Neural progenitor cell (in vitro differentiated cells): Measurements from ENCODE around the gene OR7G1. TPM values are rescaled to one million over a fixed set of nuclear protein-coding genes. Genes with fewer than 3 reads are reported as not detected.

Experiments used
- DNase-seq: peaks from one replicate; pipeline ENCODE4 v3.0.0-alpha.2; 2016; ENCODE audit warnings: low spot score
- H2AFZ ChIP-seq: fragments of 200-600 bp; sonication (generic); replicated peaks from 2 replicates; pipeline ENCODE4 v1.6.1; 2016; ENCODE audit warnings: antibody characterized with exemption
- H3F3A ChIP-seq: fragments of 200-600 bp; sonication (generic); 2 replicates; pipeline ENCODE4 v1.6.1; 2016; ENCODE audit warnings: antibody characterized with exemption, low read depth
- H3K27ac ChIP-seq: fragments of 200-600 bp; sonication (generic); 2 replicates; pipeline ENCODE4 v1.5.1; 2016; ENCODE audit warnings: mild to moderate bottlenecking
- H3K27me3 ChIP-seq: fragments of 200-600 bp; sonication (generic); 2 replicates; pipeline ENCODE4 v1.6.1; 2016; ENCODE audit warnings: mild to moderate bottlenecking, moderate library complexity
- H3K36me3 ChIP-seq: fragments of 200-600 bp; sonication (generic); 2 replicates; pipeline ENCODE4 v1.5.1; 2016
- H3K4me1 ChIP-seq: fragments of 200-600 bp; sonication (generic); 2 replicates; pipeline ENCODE4 v1.6.1; 2016; ENCODE audit warnings: mixed run types
- H3K4me2 ChIP-seq: fragments of 200-600 bp; sonication (generic); 2 replicates; pipeline ENCODE4 v1.6.1; 2016
- H3K4me3 ChIP-seq: fragments of 200-600 bp; sonication (generic); 2 replicates; pipeline ENCODE4 v1.5.1; 2016
- H3K79me2 ChIP-seq: fragments of 200-600 bp; sonication (generic); 2 replicates; pipeline ENCODE4 v1.6.1; 2016; ENCODE audit warnings: low read depth
- H3K9ac ChIP-seq: fragments of 200-600 bp; sonication (generic); 2 replicates; pipeline ENCODE4 v1.6.1; 2016
- H3K9me3 ChIP-seq: fragments of 200-600 bp; sonication (generic); 2 replicates; pipeline ENCODE4 v1.5.1; 2016; ENCODE audit warnings: low read depth
- H4K20me1 ChIP-seq: fragments of 200-600 bp; sonication (generic); 2 replicates; pipeline ENCODE4 v1.6.1; 2016; ENCODE audit warnings: low read depth
- H3K27ac Mint-ChIP-seq: 3 replicates; pipeline ENCODE4 v1.8.0; 2021; ENCODE audit warnings: mixed read lengths
- H3K27me3 Mint-ChIP-seq: 2 replicates; pipeline ENCODE4 v1.8.0; 2022; ENCODE audit warnings: low read depth, mild to moderate bottlenecking, inconsistent platforms, moderate library complexity, mixed read lengths; ENCODE audit not compliant: insufficient read depth
- H3K36me3 Mint-ChIP-seq: 3 replicates; pipeline ENCODE4 v1.8.0; 2021; ENCODE audit warnings: mixed read lengths
- H3K4me1 Mint-ChIP-seq: 3 replicates; pipeline ENCODE4 v1.8.0; 2021; ENCODE audit warnings: mixed read lengths
- H3K4me3 Mint-ChIP-seq: 3 replicates; pipeline ENCODE4 v1.8.0; 2021; ENCODE audit warnings: mild to moderate bottlenecking, moderate library complexity, mixed read lengths
- H3K9me3 Mint-ChIP-seq: 3 replicates; pipeline ENCODE4 v1.8.0; 2020; ENCODE audit warnings: mixed read lengths
- EZH2 ChIP-seq: fragments of 200-600 bp; sonication (generic); IDR thresholded peaks from 2 replicates; pipeline ENCODE4 v1.6.1; 2017; ENCODE audit warnings: antibody characterized with exemption, mild to moderate bottlenecking, moderate library complexity
- EZH2phosphoT487 ChIP-seq: fragments of 200-600 bp; sonication (generic); IDR thresholded peaks from 2 replicates; pipeline ENCODE4 v1.6.1; 2017; ENCODE audit warnings: antibody characterized with exemption
- total RNA-seq: library from RNA; depleted of rRNA; stranded (reverse); fragments of >200 nt; gene quantifications from 2 replicates; pipeline ENCODE4 v1.2.3, GENCODE V29; 2015; ENCODE audit warnings: low replicate concordance
- TF ChIP-seq, protein P1 (sequence below): fragments of 200-600 bp; sonication (generic); IDR thresholded peaks from 2 replicates; pipeline ENCODE4 v1.5.1; 2017; ENCODE audit warnings: antibody characterized with exemption, mild to moderate bottlenecking

The OR7G1 gene
- total RNA-seq, 1 donor from 2014 or later: not detected

DNA sequence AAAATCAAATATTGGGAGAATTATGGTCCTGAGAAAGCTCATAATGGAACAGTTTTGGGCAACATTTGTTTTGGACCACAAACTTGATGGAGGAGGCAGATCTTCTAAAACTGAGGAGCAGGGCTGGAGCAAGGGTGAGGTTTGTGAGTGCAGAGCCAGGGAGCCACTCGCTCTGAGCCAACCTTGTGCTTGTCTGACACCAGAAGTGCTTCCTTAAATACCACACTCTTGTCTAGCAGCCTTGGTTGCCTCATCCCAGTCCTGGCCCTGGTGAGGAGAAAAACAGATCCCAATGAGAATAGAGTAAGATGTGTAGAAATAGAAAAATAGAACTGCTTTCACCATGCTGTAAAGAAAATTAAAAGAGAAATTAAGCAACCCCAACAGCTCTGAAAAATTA is 31.3 kb upstream of the OR7G1 start:
- Mint-ChIP-seq H3K4me1 (no peaks in the 10 kb centered on the region), H3K27me3 (no peaks in the 10 kb centered on the region), H3K4me3 (no peak overlapping the region), H3K36me3 (peaks cover 81% of the 10 kb centered on the region), H3K27ac (no peak overlapping the region), H3K9me3 (peaks cover 89% of the 10 kb centered on the region)
- Histone ChIP-seq H3K79me2 (peaks cover 100% of the 10 kb centered on the region), H2AFZ (no peak overlapping the region), H4K20me1 (no peaks in the 10 kb centered on the region), H3F3A (no peaks in the 10 kb centered on the region), H3K9me3 (peaks cover 40% of the 10 kb centered on the region), H3K4me3 (no peak overlapping the region), H3K27me3 (no peaks in the 10 kb centered on the region), H3K4me2 (no peak overlapping the region), H3K27ac (no peak overlapping the region), H3K36me3 (peaks cover 21% of the 10 kb centered on the region), H3K4me1 (no peaks in the 10 kb centered on the region), H3K9ac (no peak overlapping the region)
- TF ChIP-seq, protein P1, sequence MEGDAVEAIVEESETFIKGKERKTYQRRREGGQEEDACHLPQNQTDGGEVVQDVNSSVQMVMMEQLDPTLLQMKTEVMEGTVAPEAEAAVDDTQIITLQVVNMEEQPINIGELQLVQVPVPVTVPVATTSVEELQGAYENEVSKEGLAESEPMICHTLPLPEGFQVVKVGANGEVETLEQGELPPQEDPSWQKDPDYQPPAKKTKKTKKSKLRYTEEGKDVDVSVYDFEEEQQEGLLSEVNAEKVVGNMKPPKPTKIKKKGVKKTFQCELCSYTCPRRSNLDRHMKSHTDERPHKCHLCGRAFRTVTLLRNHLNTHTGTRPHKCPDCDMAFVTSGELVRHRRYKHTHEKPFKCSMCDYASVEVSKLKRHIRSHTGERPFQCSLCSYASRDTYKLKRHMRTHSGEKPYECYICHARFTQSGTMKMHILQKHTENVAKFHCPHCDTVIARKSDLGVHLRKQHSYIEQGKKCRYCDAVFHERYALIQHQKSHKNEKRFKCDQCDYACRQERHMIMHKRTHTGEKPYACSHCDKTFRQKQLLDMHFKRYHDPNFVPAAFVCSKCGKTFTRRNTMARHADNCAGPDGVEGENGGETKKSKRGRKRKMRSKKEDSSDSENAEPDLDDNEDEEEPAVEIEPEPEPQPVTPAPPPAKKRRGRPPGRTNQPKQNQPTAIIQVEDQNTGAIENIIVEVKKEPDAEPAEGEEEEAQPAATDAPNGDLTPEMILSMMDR: no peak
- TF ChIP-seq EZH2 (no peak), EZH2phosphoT487 (no peak)
- DNase-seq: no peak

DNA sequence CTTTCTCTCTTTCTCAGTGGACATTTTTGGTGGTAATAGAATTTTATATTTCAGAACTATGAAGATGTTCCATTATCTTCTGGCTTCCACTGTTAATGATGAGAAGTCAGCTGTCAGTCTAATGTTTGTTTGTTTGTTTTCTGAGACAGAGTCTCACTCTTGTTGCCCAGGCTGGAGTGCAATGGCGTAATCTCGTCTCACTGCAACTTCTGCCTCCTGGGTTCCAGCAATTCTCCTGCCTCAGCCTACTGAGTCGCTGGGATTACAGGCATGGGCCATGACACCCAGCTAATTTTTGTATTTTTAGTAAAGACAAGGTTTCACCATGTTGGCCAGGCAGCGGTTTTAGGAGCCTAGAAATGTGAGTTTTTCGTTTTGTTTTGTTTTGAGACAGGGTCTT is 29.4 kb upstream of the OR7G1 start:
- no peak overlapping the region for H2AFZ ChIP-seq
- no peak for DNase-seq
- H3K9ac ChIP-seq: no peak overlapping the region
- H3K9me3 ChIP-seq: peaks cover 30% of the 10 kb centered on the region
- Mint-ChIP-seq H3K27ac (no peak overlapping the region), H3K9me3 (peaks cover 85% of the 10 kb centered on the region), H3K36me3 (peaks cover 71% of the 10 kb centered on the region), H3K4me3 (no peak overlapping the region), H3K4me1 (no peaks in the 10 kb centered on the region), H3K27me3 (peaks cover 4% of the 10 kb centered on the region)
- H3K4me3 ChIP-seq: no peak overlapping the region
- no peaks in the 10 kb centered on the region for H3K4me1 ChIP-seq
- H3K27me3 ChIP-seq: no peaks in the 10 kb centered on the region
- H4K20me1 ChIP-seq: no peaks in the 10 kb centered on the region
- no peaks in the 10 kb centered on the region for H3F3A ChIP-seq
- peaks cover 25% of the 10 kb centered on the region for H3K36me3 ChIP-seq
- no peak overlapping the region for H3K4me2 ChIP-seq
- no peak for TF ChIP-seq EZH2
- TF ChIP-seq, protein P1: no peak
- TF ChIP-seq EZH2phosphoT487: no peak
- no peak overlapping the region for H3K27ac ChIP-seq
- H3K79me2 ChIP-seq: peaks cover 97% of the 10 kb centered on the region

DNA sequence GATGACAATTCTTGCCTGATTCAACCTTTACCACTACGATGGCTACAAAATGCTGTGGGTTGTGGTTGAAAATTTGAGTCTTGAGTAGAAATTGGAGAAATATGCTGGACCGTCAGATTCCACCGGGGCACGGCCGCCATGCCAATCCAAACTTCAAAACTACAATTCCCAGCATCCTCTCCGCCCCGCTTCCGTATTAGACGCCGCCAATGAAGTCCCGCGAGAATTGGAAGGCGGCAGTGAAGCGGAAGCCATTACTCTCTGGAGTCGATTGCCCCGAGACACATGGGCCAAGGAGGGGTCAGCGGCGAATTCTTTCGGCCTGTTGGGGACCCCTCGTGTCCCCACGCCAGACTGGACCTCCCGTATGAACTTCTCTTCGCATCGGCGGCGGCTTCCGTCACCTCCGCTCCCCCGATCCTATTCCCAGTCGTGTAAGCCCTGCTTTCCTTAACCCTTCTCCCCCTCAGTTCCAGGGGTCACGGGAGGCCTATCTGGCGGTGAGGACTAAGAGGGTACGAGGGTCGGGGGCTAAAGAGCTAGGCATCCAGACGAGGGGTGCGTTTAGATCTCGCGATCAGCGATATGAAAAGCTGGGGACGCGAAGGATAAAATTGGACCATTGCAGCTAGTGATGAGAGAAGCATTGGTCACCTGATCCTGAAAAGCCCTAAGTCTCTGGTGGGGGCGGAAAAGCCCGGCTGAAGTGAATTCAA is 24.8 kb upstream of the OR7G1 start, which contains the start of gene ZNF317:
Gene ZNF317, plus strand, starts transcription at position 239 of the 716 bp plus-strand sequence. CDS start 15,620 bp downstream, outside the sequence.
- peaks cover 25% of the 10 kb centered on the region for H3K9me3 ChIP-seq
- H3K4me1 Mint-ChIP-seq: no peaks in the 10 kb centered on the region
- DNase-seq: peak; percentile 97
- H3K27me3 ChIP-seq: no peaks in the 10 kb centered on the region
- peak within 1 kb of the TSS; percentile 89 for H3K9ac ChIP-seq
- H3K27ac ChIP-seq: no peak within 1 kb of the TSS
- H3K4me3 ChIP-seq: peak within 1 kb of the TSS; percentile 79
- H3K9me3 Mint-ChIP-seq: peaks cover 53% of the 10 kb centered on the region
- H4K20me1 ChIP-seq: no peaks in the 10 kb centered on the region
- no peaks in the 10 kb centered on the region for H3K4me1 ChIP-seq
- peaks cover 51% of the 10 kb centered on the region for H3K79me2 ChIP-seq
- TF ChIP-seq EZH2phosphoT487 (no peak), EZH2 (no peak)
- TF ChIP-seq, protein P1: no peak
- peaks cover 25% of the 10 kb centered on the region for H3K36me3 ChIP-seq
- peak within 1 kb of the TSS; percentile 99 for H3K27ac Mint-ChIP-seq
- peak within 1 kb of the TSS; percentile 100 for H3K4me3 Mint-ChIP-seq
- peak within 1 kb of the TSS; percentile 82 for H3K4me2 ChIP-seq
- peaks cover 8% of the 10 kb centered on the region for H3K27me3 Mint-ChIP-seq
- peaks cover 34% of the 10 kb centered on the region for H3K36me3 Mint-ChIP-seq
- peaks cover 8% of the 10 kb centered on the region for H3F3A ChIP-seq
- H2AFZ ChIP-seq: peak within 1 kb of the TSS; percentile 99
